HG03442 (cell line): ENCODE results near the gene CCDC24.

Experiments used
- ATAC-seq: cut with Tn5 transposase; IDR thresholded peaks from one replicate; pipeline ENCODE4 v1.9.1; 2021; ENCODE audit warnings: mild to moderate bottlenecking, moderate library complexity; ENCODE audit not compliant: unreplicated experiment

Gene CCDC24

DNA sequence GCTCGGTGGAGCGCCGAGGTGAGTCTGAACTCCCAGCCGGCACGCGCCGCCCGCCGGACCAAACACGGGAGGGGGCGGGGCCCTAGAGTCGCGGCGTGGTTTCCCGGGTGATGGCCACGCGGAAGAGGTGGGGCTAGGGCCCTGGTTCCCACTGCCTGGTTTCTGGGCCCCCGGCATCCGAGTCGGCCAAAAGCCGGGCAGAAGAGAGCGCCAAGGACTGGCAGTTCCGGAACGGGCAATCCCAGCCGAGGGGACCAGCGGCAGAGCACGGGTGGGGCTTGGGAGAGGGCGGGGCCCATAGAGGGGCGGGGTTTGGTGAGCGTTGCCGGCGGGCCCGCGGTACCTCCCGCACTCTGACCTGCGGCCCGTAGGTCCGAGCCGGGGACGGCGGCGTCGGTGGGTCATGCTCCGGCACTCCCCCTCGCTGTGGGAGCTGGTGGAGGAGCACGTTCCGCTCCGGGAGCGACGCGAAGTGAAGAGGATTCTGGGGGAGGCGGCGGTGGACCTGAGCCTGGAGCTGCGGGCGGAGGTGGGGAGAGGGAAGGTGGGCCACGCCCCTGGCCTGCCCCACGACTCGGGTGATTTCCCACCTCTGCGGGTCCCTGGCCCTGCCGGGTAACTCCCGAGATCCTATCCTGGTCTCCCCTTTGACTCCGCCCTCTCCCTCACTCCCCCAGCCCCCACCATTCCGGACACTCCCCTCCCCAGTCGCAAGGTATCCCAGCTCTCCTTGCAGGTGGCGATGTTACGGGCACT, at the start of gene CCDC24:
Gene CCDC24 (plus strand): TSS at position 124 of the 756 bp plus-strand sequence. CDS start 280 bp downstream, at position 404.
- peak; percentile 70 for ATAC-seq

DNA sequence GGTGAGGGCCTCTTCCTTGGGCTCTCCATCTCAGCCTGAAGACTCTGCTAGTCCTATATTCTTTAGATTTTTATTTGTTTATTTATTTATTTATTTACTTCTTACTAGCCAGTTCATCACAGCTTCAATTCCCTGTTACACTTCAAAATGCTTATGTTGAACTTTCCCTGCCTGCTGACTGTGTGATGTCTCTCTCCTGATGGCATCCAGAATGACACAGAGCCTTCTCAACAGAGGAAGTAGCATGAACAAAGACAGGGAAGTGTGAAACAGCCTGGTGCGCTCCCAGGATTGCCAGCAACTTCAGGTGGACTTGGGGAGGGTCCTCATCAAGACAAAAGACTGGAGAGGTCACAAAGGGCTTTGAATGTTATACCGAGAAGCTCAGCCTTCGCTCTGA, 49.0 kb upstream of the CCDC24 start:
- no peak for ATAC-seq

DNA sequence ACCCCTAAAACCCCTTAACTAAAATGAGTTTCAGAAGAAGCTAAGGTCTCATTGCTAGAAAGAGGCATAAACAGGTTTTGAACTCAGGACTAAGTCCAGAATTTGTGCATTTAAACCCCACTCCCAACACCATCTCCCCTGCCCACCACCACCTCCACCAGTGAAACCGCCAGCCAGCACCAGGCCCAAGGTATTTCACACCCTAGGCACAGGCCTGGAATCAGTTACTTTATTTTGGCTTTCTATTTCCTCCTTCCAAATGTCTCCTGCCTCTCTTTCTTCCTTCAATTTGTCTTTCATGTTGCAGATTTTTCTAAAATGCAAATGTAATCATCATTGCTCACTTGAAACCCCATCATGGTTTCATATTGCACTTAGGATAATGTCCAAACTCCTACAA, 46.5 kb upstream of the CCDC24 start:
- no peak for ATAC-seq

DNA sequence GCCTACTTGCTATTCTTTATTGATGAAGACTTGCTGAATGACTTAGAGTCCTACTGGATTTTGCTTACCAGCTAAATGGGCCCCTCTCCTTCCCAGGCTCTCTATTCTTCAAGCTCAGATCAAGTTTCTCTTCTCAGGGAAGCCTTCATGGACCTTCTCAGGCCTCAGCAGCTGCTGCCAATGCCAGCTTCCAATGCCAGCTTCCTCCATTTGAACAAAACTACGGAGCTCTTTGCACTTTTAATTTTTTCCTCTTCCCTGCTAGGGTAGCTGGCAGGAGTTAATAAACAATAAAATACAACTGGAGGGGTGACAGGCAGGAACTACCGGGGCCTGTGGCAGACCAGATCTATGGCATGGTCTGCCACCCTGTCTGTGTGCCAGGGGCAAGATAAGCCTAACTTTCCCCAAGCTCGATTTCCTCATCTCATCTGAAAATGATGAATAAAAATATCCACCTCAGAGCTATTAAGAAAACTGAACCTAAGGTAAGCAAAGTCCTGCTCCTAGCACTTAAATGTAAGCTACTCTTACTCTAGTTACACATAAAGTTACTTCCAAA, 45.6 kb upstream of the CCDC24 start:
- ATAC-seq: no peak

DNA sequence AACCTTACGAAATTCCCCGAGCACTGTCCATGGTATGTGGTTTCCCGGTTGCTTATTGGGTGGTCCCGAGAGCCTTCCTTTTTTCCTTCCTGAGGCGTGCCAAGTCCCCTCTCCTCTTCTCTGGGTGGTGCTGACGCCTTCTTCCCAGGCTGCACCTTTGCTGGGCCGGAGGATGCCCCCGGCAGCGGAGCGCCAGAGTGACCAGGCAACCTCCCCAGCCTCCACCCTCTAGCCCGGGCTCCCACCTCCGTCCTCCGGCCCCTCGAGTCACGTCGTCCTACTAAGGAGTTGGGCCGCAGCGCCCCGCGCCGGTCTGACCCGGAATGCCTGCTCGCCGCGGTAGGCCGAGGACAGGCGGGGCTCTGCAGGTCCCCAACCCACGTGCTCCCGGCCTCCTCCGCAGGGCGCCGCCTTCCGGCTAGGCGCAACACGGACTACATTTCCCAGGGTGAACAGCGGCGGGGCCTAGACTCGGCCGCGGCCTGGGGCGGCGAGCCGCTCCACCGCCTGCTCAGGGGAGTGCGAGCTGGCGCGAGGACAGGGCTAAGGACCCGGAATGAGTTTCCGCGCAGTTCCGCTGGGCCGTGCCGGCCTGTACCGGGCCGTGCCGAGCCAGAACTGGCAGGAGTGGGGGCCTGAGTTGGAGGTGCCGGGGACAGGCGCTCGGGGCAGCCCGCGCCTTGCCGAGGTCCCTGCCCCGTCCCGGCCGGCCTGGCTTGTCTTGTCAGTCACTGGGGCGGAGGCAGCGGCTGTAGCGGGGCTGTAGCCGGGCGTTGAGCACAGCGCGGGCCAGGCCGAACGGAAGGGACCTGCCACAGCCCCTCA, 45.0 kb upstream of the CCDC24 start, which contains the start of gene IPO13:
Gene IPO13 (plus strand): TSS at position 715 of the 825 bp plus-strand sequence. CDS start 651 bp downstream, outside the sequence.
- ATAC-seq: peak; percentile 87

DNA sequence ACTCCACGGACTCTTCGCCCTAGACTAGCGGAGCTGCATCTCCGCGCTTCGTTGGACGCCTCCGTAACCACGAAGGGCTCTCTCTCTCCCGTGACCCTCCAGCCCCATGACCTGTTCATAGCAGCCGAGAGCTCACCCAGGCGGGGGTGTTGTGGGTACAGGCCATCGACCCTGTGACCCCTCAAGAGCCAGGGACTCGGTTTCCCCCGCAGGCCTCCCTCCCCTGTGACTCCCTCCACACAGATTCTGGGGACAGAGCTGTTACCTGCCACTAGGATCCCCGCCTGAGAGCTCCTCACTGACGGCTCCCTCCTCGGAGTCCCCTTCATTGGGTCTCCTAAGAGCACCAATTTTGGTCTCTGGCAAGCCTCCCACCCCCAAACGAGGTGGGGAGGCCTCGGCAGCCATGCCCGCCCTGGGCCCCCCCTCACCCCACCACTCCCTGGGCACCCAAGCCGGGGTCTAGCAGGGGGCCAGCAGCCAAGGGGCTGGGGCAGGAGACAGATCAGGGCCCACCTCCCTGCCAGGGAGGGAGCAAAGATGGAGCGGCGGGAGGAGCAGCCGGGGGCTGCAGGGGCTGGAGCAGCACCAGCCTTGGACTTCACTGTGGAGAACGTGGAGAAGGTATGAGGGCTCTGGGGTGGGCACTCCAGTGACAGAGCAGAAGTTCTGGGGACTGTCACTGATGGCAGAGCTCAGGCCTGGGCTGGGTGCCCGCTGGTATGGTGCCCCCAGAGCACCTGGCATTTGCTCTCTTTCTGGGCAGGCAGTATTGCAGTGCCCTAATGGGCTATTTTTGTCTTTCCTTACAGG, 44.1 kb upstream of the CCDC24 start:
- no peak for ATAC-seq

DNA sequence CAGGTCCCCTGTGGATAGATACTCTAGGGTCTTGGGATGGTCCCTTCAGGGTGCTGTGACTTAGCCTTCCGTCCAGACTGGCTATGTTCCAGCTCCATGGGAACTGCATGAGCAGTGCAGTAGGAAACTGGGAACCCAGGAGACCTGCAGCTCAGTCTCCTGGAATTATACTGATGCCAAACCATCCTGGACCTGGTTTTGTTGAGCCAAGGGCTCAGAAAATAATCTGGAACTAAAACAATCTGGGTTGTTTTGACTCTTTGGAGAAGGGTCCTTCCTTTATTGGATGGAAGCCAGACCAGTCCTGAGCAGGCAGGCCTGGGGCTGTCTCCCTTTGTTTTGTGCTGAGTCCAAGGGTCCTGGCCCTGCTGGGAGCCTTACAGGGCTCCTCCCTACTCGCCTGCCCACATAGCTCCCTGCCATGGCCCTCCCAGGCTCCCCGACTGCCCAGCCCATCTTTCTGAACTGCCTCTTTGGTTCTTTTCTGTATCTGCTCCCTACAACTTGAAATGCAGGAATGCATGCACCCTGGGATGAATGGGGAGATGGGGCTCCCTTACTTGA, 43.4 kb upstream of the CCDC24 start:
- ATAC-seq: no peak

DNA sequence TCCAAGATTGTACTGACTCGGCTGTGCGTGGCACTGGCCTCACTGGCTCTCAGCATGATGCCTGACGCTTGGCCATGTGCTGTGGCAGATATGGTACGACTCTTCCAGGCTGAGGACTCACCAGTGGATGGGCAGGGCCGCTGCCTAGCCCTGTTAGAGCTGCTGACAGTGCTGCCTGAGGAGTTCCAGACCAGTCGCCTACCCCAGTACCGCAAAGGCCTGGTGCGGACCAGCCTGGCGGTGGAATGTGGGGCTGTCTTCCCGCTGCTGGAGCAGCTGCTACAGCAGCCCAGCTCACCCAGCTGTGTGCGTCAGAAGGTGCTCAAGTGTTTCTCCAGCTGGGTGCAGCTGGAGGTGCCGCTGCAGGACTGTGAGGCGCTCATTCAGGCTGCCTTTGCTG, 41.7 kb upstream of the CCDC24 start:
- no peak for ATAC-seq

DNA sequence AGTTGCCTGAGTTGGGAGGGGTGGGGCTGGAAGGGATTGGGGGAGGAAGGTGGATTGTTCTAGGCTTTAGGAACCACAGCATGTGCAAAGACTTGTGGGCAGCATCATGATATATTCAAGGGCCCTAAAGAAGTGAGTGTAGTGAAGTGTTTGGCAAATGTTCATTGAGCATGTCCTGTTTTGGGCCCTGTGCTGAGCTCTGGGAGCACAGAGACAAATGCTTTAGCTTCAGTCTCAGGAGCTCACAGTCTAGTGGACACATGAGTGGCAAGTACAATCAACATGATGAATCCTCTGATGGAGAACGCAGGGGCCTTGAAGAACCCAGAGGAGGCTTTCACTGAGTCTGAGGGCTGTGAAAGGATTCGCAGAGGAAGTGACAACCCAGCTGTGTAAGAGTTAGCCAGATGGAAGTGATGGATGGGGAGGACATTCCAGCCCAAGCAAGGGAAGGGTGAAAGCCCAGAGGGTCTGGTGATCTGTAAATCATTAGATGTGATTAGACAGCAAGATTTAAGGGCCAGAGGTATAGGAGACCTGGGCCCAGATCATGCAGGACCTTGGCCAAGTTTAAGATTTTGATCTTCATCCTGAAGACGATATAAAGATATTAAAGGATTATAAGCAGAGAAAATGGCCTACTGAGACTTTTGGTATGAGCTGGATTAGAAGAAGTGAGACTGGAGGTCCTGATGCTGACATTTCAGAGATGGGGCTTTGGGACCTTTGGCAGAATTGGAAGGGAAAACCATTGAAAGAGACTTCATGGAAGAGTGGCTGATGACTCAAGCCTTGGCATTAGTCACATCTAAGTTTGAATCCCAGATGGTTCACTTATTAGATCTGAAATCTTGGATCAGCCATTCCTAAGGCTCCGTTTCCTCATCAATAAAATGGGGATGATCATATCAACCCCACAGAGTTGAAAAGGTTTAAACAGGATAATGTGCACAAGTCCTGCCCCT, 40.1 kb upstream of the CCDC24 start:
- ATAC-seq: no peak

DNA sequence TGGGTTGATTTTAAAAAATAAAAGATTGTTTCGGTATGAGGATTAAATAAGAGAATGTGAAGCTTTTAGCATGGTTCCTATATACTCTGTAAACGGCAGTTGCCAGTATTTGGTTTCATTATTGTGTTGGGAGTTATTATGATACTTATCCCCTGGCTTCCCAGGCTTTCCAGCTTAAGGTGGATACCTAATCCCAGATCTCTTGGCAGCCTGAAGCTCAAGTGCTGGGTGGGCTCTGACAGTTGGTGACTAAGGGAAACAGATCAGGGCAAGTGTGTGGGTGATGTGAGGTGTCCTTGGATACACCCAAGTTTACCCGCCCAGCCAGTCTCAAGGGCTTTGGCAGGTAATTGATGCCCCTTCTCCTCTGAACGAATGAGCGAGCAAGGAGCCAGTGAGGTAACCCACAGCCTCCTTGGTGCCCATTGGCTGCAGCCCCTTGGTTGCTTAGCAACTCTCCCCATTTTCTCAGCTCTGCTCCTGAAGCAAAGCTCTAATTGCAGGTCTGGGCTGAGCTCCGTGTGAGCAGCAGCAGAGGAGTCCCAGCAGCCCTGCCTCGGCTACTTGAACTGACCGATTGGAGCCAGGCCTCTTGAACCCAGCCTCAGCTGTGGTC, 38.6 kb upstream of the CCDC24 start:
- no peak for ATAC-seq

DNA sequence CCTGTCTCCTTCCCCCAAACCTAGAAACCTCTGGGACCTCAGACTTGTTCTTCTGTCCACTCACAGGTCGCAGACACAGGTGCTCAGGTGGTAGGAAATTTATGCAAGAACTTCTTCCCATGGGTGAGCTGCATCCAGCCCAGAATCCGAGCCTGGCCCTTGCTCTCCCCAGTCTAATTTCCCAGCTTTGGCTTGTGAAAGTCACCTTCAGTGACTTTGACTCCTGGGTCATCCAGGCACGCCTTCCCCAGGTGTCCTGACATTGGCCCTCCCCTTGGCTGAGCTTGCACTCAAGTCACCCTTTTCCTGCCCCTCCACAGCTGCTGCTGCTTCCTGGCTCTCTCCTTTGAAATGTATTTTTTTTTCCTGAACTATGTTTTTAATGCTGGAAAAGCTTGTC, 38.0 kb upstream of the CCDC24 start:
- no peak for ATAC-seq

DNA sequence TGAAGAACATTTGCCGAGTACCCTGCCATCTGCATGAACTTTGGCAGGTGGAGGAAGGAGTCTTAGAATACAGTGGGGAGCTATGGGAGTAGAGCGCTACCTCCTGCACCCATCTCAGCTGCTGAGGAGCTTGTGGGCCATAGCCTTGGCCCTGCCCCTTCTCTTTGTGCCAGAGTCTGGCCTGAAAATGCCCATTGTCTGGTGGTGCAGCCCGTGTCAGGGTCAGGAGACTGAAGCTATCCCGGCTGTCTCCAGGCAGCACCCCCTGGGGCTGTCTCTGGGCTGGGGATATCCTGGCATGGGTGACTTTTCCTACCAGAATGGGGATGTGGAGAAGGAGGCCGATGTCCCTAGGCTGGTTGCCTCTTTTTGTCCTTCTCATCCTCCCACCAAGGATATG, 37.4 kb upstream of the CCDC24 start:
- ATAC-seq: no peak

DNA sequence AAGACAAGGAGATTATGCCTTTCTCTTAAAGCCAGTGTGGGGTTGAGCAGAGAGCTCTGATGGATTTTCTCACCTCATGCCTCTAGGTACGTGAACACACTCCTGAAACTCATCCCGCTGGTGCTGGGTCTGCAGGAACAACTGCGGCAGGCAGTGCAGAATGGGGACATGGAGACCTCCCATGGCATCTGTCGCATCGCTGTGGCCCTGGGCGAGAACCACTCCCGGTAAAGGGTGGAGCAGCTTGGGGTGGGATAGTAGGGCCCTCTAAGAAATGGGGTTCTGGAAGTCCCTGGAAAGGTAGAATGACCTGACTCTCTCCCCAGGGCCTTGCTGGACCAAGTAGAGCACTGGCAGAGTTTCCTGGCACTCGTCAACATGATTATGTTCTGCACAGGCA, 35.2 kb upstream of the CCDC24 start:
- no peak for ATAC-seq

DNA sequence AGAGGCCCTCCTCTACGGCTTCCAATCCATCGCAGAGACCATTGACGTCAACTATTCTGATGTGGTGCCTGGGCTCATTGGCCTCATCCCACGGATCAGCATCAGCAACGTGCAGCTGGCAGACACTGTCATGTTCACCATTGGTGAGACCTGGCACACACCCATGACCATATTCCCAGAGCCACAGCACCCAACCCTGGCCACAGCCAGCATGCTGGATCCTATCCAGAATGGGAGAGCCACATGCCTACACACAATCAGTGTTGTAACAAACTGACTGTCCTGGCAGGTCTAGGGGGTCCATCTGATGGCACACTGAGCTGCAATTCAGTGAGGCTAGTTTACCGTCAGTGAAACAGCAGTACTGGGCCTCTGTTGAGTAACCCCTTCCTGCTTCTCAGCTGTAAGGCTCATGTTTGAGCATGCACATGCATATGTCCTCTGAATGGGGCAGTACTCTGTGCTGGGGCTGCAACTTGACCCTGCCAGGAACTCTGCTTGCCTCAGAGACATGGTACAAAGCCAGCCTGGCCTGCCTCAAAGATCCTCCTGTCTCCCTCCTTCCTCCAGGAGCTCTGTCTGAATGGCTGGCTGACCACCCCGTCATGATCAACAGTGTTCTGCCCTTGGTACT, 33.9 kb upstream of the CCDC24 start:
- no peak for ATAC-seq

DNA sequence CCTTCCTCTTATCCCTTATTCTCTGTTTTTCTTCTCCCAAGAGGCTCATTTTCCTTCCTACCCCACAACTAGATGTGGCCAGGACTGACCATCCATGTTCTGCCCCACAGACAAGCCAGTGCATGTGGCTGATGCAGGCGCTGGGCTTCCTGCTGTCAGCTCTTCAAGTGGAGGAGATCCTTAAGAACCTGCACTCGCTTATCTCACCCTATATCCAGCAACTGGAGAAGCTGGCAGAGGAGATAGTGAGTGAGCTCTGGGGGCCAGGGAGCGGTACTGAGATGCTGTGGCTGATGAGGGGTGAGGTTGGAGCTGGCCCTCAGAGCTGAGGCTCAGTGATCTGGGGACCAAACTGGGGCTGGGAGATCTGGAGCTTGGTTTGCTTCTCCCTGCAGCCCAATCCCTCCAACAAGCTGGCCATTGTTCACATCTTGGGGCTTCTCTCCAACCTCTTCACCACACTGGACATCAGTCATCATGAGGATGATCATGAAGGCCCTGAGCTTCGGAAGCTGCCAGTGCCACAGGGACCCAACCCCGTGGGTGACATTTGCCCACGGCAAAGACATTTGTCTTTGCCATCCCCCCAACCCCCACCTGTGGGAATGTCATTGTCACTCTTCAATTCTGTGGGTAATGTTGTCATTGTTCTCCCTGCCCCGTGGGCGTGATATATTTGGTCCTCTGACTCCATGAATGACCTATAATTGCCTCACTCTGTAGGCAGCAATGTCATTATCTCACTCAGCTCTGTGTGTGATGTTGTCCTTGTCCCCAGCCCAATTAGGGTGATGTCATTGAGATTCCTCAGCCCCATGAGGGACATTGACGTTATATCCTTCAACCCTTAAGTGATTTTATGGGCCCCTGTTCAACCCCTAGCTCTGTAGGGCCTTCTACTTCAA, 32.8 kb upstream of the CCDC24 start:
- ATAC-seq: no peak

DNA sequence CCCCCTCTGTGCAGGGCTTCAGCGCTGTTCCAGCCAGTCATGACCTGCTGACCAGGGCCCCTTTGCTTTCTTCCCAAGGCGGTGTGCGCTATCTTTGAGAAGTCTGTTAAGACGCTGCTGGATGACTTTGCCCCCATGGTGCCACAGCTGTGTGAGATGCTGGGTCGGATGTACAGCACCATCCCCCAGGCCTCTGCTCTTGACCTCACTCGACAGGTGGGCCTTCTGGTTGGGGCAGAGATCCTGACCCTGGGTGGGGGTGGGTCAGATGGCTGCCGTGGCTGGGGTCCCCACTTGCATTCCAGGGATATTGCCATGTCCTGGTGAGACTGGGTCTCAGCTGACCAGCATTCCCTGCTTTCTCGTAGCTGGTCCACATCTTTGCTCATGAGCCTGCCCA, 30.6 kb upstream of the CCDC24 start:
- no peak for ATAC-seq

DNA sequence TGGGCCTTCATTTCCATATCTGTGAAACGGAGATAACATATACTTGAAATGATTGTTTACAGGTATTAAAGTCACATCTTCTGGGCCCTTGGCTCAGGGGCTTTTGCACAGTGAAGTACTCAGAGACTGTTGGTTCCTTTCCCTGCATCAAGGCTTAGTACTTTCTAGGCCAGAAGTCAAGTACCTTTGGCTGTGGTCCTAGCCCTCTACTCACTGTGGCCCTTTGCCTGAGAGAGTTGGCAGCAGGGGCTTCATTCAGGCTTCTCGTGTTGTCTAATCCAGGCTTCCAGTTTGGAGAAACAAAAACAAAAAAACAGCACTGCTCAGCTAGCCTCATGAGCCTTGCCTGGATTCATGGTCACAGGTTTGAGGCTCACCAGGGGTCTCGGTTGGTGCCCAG, 29.7 kb upstream of the CCDC24 start:
- ATAC-seq: no peak

DNA sequence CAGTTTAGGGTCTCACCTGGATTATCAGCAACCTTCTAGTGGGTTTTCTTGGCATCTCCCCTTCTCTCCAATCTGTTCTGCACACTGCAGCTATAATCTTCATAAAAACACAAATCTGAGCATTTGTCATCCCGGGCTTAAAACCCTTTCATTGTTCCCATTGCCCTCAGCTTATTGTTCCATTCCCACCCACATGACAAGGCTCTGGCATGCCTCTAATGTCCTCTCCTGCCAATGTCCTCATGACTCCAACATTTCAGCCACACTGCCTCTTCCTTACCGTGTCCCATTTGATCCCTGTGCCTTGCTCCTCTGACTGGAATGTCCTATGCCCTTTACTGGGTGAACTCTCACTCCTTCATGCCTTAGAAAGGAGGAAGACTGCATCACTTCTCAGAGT, 29.1 kb upstream of the CCDC24 start:
- no peak for ATAC-seq
